Measurements from ENCODE around the gene NWD2.

GRCh38 chr4:37438564-37439279 lies 194.2 kb downstream of the NWD2 start:
- TF ChIP-seq CTCF (IDR thresholded peaks at IDR 0.05): no peak
- no peak for TF ChIP-seq POLR2A (IDR thresholded peaks at IDR 0.05)
- TF ChIP-seq EP300 (IDR thresholded peaks at IDR 0.05): no peak
- TF ChIP-seq POLR2AphosphoS5 (IDR thresholded peaks at IDR 0.05): no peak
